HG03097 (cell line): ENCODE results near the gene NUP98.
"Not testable (repeated sequence)": the region's sequence is repeated elsewhere in the genome, so short reads cannot be mapped to it uniquely, and the experiment has no call there.

Experiments
- ATAC-seq: cut with Tn5 transposase; IDR thresholded peaks from one replicate; pipeline ENCODE4 v1.9.1; 2021; ENCODE audit not compliant: unreplicated experiment, low FRiP score

The NUP98 gene

DNA sequence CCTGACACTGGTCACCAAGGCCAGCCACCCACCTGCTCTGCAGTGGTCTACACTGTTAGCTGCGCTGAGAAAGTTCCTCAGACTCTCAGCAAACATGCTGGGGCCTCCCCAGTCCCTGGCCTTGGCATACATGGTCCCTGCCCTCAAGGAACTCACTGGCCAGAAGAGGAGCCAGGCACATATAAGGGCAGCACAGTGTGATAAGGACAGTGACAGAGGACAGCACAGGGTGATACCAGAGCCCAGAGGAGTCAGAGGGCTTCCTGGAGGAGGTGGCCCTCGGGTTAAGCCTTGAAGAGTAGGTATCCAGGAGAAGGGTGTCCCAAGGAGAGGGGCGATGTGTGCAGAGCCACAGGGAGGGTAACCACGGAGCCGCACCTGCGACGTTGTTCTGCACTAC lies 151.8 kb downstream of the NUP98 start:
- ATAC-seq = no peak

DNA sequence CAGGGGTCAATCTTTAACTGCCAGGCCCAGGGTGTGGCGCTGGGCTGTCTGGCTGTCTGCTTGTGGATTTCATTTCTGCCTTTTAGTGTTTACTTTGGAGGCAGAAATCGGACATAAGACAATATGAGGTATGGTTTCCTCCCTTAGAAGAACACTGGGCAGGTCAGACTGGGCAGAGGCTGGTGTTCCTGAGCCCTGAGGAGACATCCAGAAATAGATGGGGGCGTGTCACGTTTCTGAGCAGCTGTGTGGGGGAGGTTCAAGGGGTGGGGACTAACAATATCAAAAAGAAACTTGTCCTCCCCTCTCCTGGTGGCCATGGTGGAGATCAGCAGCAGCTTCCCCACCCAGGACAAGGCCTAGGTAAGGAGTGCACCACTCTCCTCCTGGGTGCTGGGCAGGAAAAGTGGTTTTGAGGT lies 152.5 kb downstream of the NUP98 start, which contains the start of gene ART1:
Gene ART1 (plus strand): TSS at position 312 of the 419 bp plus-strand sequence. CDS start 14,086 bp downstream, outside the sequence.
- no peak for ATAC-seq

DNA sequence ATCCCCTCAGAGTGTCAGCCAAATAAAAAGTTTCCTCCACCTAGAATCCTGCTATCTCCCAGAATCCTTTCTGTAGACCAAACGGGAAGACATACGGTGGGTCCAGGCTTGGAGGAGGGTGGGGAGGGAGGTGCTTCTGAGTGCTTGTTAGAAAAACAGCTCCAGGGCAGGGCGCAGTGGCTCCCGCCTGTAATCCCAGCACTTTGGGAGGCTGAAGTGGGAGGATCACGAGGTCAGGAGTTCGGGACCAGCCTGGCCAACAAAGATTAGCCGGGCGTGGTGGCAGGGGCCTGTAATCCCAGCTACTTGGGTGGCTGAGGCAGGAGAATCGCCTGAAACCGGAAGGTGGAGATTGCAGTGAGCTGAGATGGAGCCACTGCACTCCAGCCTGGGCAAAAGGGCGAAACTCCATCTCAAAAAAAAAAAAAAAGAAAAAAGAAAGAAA lies 154.2 kb downstream of the NUP98 start:
- ATAC-seq = not testable (repeated sequence)

DNA sequence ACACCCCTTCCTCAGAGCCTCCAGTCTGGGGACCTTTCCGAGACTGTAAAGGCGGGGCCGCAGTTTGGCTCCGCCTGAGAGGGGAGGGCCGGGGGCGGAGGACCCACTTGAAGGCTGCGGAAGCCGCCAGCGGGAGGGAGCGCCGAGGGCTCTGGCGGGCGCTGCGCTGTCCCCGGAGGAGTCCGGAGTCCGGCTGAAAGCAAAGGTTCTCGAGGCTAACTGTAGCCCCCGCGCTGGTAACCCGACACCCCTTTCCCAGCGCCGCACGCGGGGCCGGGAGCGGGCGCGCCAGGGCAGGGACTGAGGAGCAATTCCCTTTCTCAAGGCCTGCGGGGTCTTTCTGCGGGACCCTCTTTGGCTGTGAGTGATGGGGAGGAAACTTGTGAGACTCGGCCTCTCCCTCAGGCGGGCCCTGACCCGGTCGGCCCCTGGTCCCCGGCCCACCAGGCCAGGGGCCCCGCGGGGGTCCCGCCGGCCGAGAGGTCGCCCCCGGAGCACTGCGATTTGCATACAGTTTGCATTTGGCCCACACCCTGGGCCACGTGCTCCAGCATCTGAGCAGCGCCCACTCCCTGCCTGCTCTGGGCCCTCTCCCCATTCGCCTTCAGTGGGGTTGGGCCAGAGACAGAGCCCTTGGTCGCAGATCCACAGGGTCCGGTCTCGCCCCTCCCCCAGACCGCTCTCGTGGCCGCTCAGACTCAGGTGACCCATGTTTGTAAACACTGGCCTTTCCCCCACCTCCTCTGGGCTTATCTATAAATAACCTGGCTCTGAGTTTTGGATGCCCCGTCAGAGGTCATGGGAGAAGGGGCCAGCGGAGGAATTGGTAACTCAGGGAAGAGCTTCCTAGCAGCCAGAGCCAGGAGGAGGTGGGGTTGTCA lies 155.0 kb downstream of the NUP98 start:
- ATAC-seq = no peak

DNA sequence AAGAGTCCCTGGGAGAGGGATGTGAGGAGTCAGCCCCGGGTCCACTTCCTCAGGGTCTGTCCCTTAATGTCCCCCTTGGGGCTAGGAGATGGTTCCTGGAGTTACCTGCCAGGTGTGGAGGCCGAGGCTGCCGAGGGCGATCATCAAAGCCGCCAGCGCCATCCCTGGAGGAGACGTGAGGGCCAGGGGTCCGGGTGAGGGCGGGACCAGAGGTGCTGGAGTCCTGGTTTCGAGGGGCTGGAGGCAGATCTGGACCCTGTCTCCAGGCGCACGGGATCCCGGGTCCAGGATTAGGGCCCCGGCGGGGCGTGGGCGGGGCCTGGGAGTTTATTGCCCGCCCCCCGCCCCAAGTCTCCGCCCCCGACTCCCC lies 155.7 kb downstream of the NUP98 start, which contains the start of gene ART5:
Gene ART5 (minus strand): TSS at position 292 of the 370 bp plus-strand sequence. CDS start 130 bp downstream, at position 162.
- ATAC-seq = no peak

DNA sequence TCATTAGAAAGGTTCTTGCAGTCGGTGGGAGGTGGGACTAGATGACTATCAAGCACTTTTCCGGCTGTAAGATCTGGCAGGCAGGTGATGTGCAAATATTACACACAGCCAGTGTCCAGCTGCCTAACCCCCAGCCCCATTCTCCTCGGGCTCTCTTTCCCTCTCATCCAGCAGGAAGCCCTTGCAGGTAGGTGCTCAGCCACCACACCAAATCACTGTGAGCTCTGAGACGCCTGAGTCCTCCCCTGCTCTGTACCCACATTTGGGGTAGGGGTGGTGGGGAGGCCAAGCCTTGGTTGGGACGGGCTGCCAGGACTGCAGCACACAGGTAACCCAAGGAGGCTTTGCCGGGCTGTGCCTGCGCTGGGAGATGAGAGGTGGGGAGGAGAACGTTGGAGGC lies 156.2 kb downstream of the NUP98 start:
- no peak for ATAC-seq

DNA sequence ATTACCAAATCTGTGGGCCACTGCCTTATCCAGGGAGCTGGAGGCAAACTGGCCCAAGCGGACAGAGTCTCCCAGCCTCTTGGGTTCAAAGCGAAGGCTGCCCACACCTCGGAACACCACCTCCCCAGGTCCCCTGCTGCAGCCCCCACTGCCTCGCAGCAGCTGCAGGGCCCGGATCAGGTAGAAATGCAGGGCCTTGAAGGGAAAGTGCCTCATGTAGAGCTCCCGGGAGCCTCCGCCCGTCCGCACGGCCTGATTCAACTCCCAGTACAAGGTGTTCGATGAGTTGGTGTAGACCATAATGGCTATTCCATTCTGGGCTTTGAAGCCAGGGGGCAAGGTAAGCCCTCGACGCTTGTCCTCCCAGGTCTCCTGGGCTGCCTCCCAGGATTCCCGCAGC lies 157.5 kb downstream of the NUP98 start:
- no peak for ATAC-seq

DNA sequence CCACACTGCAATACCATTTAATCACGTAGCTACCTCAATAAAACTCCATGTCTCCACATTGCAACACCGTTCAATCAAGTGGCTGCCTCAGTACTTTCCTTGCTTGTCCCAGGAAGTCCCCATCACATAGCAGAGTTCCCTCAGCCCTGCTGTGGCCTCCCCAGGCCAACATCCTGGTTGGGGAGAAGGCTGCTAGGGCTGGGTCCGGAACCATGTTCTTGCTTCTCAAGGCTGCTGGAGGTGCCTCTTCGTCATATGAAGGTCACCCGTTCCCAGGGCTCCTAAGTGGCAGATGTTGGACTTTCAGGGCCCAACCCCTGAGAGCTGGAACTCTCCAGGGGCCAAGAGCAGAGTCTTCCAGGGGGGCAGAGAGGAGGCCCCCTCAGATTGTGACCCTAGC lies 158.8 kb downstream of the NUP98 start:
- ATAC-seq = no peak

DNA sequence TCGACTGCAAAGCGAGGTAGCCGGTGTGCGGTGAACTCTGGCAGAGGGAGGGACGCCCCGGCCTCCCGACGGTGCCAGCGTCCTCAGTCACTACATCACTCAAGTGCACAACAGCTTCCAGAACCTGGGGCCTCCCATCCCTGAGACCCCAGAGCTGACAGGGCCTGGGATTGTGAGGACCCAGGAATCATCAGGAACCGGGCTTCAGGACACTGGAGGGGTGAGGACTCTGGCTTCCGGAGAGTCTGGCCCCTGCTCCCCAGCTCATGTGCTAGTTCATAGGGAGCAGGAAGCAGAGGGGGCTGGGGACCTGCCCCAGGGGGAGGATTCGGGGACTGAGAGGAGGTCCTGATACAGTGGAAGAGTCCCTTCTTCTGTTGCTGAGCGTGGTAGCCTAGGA lies 160.2 kb downstream of the NUP98 start:
- ATAC-seq = no peak

DNA sequence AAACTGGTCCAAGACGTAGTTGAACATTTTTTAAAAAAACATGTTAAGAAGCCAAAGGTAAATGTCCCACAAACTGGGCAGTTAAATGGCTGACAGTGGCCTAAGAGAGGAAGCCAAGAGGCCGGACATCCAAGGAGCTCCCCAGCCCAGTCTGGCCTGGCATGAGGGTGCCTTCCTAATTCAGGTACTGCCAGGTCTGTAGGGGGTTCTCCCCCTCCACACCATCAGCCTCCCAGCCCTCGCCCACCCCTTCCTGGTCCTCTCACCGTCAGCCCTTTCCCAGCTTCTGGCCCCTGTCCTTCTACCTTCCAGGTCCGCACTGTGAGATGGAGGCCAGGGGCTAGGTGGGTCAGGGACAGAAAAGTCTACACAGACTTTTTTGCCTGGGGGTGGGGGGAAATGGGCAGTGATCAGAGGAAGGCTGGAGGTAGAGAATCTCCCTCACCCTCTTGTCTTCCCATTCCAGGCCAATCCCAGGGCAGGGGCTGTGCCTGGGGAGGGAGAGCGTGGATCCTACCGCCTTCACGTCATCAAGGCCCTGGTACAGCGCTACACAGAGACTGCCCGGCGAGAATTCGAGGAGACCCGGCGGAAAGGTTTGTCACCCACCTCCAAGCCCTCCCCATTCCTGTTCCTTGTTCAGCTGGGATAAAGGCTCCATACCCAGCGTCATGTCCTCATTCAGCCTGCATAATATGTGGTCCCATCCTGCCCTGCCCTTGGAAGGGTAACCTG lies 161.5 kb downstream of the NUP98 start:
- ATAC-seq = no peak

DNA sequence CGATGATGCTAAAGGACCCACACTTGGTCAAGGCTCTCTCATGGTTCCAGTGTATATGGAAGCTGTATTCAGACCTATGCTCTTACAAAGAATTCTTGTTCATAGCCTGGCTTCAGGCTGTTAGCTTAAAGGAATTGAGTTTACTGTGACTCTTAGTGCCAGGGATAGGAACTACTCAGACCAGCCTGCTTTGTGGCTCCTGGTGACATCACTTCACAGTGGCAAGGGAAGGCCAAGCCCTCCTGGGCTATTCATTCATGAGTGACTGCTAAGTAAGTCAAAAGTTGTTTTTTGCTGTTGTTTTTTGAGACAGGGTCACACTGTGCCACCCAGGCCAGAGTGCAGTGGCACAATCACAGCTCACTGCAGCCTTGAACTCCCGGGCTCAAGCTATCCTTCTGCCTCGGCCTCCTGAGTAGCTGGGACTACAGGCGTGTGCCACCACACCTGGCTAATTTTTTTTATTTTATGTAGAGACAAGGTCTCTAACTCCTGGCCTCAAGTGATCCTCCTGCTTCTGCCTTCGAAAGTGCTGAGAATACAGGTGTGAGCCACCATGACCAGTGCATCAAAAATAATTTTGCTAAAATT lies 165.2 kb downstream of the NUP98 start:
- no peak for ATAC-seq

DNA sequence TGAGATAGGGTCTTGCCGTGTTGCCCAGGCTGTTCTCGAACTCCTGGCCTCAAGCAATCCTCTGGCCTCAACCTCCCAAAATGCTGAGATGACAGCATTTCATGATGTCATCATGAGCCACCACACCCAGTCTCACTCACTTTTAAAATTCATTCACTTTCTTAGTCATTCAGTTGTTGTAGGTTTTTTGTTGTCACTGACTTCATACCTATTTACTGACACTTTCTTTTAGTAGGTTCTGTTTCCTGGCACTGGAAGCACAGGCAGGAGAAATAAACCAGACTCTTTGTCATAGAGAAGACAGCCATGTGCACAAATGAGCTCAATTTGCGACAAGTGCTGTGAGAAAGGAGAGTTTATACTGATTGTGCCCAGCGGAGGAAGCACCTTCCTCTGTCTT lies 166.0 kb downstream of the NUP98 start:
- no peak for ATAC-seq

DNA sequence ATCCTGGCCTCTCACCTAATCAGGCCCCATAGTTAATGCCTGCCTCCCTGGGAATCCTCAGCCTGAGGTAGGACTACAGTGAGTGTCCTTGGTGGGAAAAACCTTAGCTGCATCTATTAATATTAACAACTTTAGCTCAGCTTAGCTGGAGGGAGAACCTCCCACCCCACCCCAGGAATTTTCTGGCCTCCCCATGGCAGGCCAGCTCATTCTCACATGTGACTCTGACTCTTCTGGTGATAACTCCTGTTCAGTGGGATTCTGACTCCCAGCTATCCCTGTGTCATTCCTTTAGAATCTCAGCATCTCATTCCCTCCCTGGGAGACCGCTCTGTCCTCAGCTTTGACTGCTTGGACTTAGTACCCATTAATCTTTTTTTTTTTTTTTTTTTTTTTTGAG lies 170.1 kb downstream of the NUP98 start:
- no peak for ATAC-seq

DNA sequence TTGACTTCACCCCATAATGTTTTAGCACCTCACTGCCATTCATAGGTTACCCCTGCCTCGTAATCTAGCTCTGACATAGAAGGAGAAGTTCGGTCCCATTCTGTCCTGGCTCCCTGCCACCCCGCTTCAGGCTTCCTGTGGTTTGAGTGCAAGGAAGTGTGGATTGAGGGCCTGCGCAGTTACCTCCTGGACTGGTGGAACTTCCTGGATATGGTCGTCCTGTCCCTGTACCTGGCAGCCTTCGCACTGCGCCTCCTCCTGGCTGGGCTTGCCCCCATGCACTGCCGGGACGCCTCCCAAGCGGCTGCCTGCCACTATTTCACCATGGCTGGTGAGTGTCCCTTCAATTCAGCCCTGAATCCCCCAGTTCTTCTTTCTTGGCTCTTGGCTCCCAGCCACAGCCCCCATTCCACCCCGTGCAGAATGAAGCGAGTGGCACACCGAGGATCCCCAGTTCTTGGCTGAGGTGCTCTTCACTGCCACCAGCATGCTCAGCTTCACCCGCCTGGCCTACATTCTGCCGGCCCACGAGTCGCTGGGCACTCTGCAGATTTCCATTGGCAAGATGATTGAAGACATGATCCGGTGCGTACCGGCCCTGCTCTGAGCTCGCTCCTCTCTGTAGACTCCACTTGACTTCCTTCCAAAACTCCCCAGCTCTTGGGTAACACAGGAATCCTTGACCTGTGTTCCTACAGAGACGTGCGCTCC lies 170.9 kb downstream of the NUP98 start:
- no peak for ATAC-seq
